GM12892 (cell line): ENCODE data around the gene PRELID1. TPM values are rescaled to one million over a fixed set of nuclear protein-coding genes. Genes with fewer than 3 reads are reported as not detected.
"Not testable (repeated sequence)": the region's sequence is repeated elsewhere in the genome, so short reads cannot be mapped to it uniquely, and the experiment has no call there.

Source experiments
- DNase-seq: peaks from one replicate; pipeline ENCODE4 v3.0.0; 2011; ENCODE audit not compliant: insufficient read length
- FAIRE-seq: peaks from 2 replicates; lab custom pipeline; 2011; peaks lifted over from hg19 to GRCh38; lab: Jason Lieb, UNC
- POLR2A ChIP-seq: IDR thresholded peaks from 2 replicates; pipeline ENCODE4 v1.6.1; 2011; ENCODE audit warnings: low read depth, low read length, control low read depth
- POLR2AphosphoS5 ChIP-seq: IDR thresholded peaks from 2 replicates; pipeline ENCODE4 v1.6.1; 2011; ENCODE audit warnings: low read depth, low read length, control low read depth
- TAF1 ChIP-seq: IDR thresholded peaks from 2 replicates; pipeline ENCODE4 v1.6.1; 2011; ENCODE audit warnings: low read depth, mild to moderate bottlenecking, control low read depth, low read length, borderline replicate concordance
- polyA plus RNA-seq: library from polyadenylated mRNA; unstranded; fragments of >200 nt; gene quantifications from one replicate; pipeline ENCODE4 v1.2.1, GENCODE V29; 2012; ENCODE audit warnings: missing spikeins, inconsistent platforms; ENCODE audit not compliant: missing spikeins

PRELID1 gene
- 189 TPM for polyA plus RNA-seq

- peak; percentile 27 for FAIRE-seq
- peak; percentile 82 for DNase-seq
- peak; percentile 55; the same call in 1 of the 2 replicates for TF ChIP-seq POLR2A
- no peak for TF ChIP-seq POLR2AphosphoS5
Observed at GRCh38 chr5:177303121-177303924, at the start of gene PRELID1, which contains the start of gene RAB24. PRELID1 (plus strand) TSS chr5:177303799; CDS start chr5:177303986, 187 bp downstream. RAB24 (minus strand) TSS chr5:177303719; CDS start chr5:177303288, 431 bp downstream.

- FAIRE-seq (no peak), DNase-seq (no peak)
- no peak for TF ChIP-seq POLR2AphosphoS5
- no peak for TF ChIP-seq TAF1
- no peak for TF ChIP-seq POLR2A
Observed at GRCh38 chr5:177256296-177256695, 47.3 kb upstream of the PRELID1 start.

GRCh38 chr5:177258711-177259110 is 44.9 kb upstream of the PRELID1 start:
- FAIRE-seq, DNase-seq: not testable (repeated sequence)

- no peak for DNase-seq
- TF ChIP-seq TAF1 (no peak), POLR2AphosphoS5 (no peak), POLR2A (no peak)
- FAIRE-seq = no peak
Observed at GRCh38 chr5:177260961-177261360, 42.6 kb upstream of the PRELID1 start.

GRCh38 chr5:177261510-177261909 is 42.1 kb upstream of the PRELID1 start:
- FAIRE-seq (no peak), DNase-seq (no peak)
- no peak for TF ChIP-seq POLR2A
- no peak for TF ChIP-seq POLR2AphosphoS5
- no peak for TF ChIP-seq TAF1

- no peak for TF ChIP-seq TAF1
- no peak for TF ChIP-seq POLR2A
- TF ChIP-seq POLR2AphosphoS5 = no peak
- no peak for FAIRE-seq
Observed at GRCh38 chr5:177264178-177264577, 39.4 kb upstream of the PRELID1 start.

GRCh38 chr5:177265395-177265794 is 38.2 kb upstream of the PRELID1 start:
- TF ChIP-seq POLR2AphosphoS5 (no peak), POLR2A (no peak), TAF1 (no peak)
- FAIRE-seq = no peak
- DNase-seq = no peak

More at GRCh38 chr5:177264178-177264577, 39.4 kb upstream of the PRELID1 start:
- DNase-seq = no peak

GRCh38 chr5:177269232-177269895 is 34.2 kb upstream of the PRELID1 start:
- no peak for DNase-seq
- TF ChIP-seq TAF1 = no peak
- no peak for TF ChIP-seq POLR2AphosphoS5
- no peak for TF ChIP-seq POLR2A
- FAIRE-seq = no peak

GRCh38 chr5:177269976-177270375 is 33.6 kb upstream of the PRELID1 start:
- TF ChIP-seq TAF1 (no peak), POLR2AphosphoS5 (no peak), POLR2A (no peak)
- no peak for DNase-seq
- no peak for FAIRE-seq

- no peak for FAIRE-seq
Observed at GRCh38 chr5:177270653-177271052, 32.9 kb upstream of the PRELID1 start.

GRCh38 chr5:177271113-177271512 is 32.5 kb upstream of the PRELID1 start:
- DNase-seq (no peak), FAIRE-seq (no peak)
- no peak for TF ChIP-seq TAF1

More at GRCh38 chr5:177270653-177271052, 32.9 kb upstream of the PRELID1 start:
- TF ChIP-seq TAF1 (no peak), POLR2AphosphoS5 (no peak), POLR2A (no peak)
- no peak for DNase-seq

- DNase-seq (no peak), FAIRE-seq (no peak)
- TF ChIP-seq TAF1 (no peak), POLR2AphosphoS5 (no peak), POLR2A (no peak)
Observed at GRCh38 chr5:177275883-177276282, 27.7 kb upstream of the PRELID1 start.
